Smooth muscle cell (in vitro differentiated cells): ENCODE measurements around the gene PRKAA1. TPM values are rescaled to one million over a fixed set of nuclear protein-coding genes. Genes with fewer than 3 reads are reported as not detected.

Experiments
- DNase-seq: peaks from one replicate; lab custom pipeline; 2025; ENCODE audit not compliant: unreplicated experiment; lab: John Stamatoyannopoulos, UW
- H2AFZ ChIP-seq: fragments of 200-600 bp; sonication (generic); 2 replicates; pipeline ENCODE4 v1.6.0; 2016; ENCODE audit warnings: antibody characterized with exemption, low read depth, mild to moderate bottlenecking
- H3F3A ChIP-seq: fragments of 200-600 bp; sonication (generic); 2 replicates; pipeline ENCODE4 v1.6.0; 2017; ENCODE audit warnings: antibody characterized with exemption, low read depth
- H3K27ac ChIP-seq: fragments of 200-600 bp; sonication (generic); 2 replicates; pipeline ENCODE4 v1.5.1; 2016; ENCODE audit warnings: low read depth, mild to moderate bottlenecking
- H3K27me3 ChIP-seq: fragments of 200-600 bp; sonication (generic); 2 replicates; pipeline ENCODE4 v1.6.1; 2016; ENCODE audit warnings: low read depth, mild to moderate bottlenecking
- H3K36me3 ChIP-seq: fragments of 200-600 bp; sonication (generic); 2 replicates; pipeline ENCODE4 v1.5.1; 2016; ENCODE audit warnings: low read depth
- H3K4me1 ChIP-seq: fragments of 200-600 bp; sonication (generic); 2 replicates; pipeline ENCODE4 v1.5.1; 2016; ENCODE audit warnings: low read depth
- H3K4me2 ChIP-seq: fragments of 200-600 bp; sonication (generic); 2 replicates; pipeline ENCODE4 v1.6.0; 2016; ENCODE audit warnings: mild to moderate bottlenecking
- H3K4me3 ChIP-seq: fragments of 200-600 bp; sonication (generic); 2 replicates; pipeline ENCODE4 v1.5.1; 2016; ENCODE audit warnings: mild to moderate bottlenecking
- H3K79me2 ChIP-seq: fragments of 200-600 bp; sonication (generic); 2 replicates; pipeline ENCODE4 v1.6.0; 2016; ENCODE audit warnings: low read depth, mild to moderate bottlenecking
- H3K9ac ChIP-seq: fragments of 200-600 bp; sonication (generic); 2 replicates; pipeline ENCODE4 v1.6.0; 2016; ENCODE audit warnings: low read depth
- H3K9me3 ChIP-seq: fragments of 200-600 bp; sonication (generic); replicated peaks from 2 replicates; pipeline ENCODE4 v1.5.1; 2016; ENCODE audit warnings: low read depth
- H4K20me1 ChIP-seq: fragments of 200-600 bp; sonication (generic); 2 replicates; pipeline ENCODE4 v1.6.0; 2016; ENCODE audit warnings: low read depth
- CTCF ChIP-seq: fragments of 200-600 bp; sonication (generic); IDR thresholded peaks from 2 replicates; pipeline ENCODE4 v1.5.1; 2017; ENCODE audit warnings: borderline replicate concordance, mild to moderate bottlenecking, antibody characterized with exemption; ENCODE audit not compliant: insufficient read depth, poor library complexity, severe bottlenecking
- WGBS: methylation state at CpG from one replicate; pipeline ENCODE4 v1.1.7; 2016; ENCODE audit warnings: low lambda C conversion rate; 5-methylcytosine and 5-hydroxymethylcytosine counted together
- polyA plus RNA-seq: library from polyadenylated mRNA; unstranded; fragments of >200 nt; fragmentation: Nextera tagmentation; extraction: Ambion mirVana; gene quantifications from 2 replicates; pipeline ENCODE4 v1.2.1, GENCODE V29; 2016
- total RNA-seq: library from RNA; depleted of rRNA; stranded (reverse); fragments of >200 nt; gene quantifications from 2 replicates; pipeline ENCODE4 v1.2.3, GENCODE V29; 2014

Gene PRKAA1
- total and polyA plus RNA-seq, 2 experiments from 2014 or later = 18.6 to 50.1 TPM

DNA sequence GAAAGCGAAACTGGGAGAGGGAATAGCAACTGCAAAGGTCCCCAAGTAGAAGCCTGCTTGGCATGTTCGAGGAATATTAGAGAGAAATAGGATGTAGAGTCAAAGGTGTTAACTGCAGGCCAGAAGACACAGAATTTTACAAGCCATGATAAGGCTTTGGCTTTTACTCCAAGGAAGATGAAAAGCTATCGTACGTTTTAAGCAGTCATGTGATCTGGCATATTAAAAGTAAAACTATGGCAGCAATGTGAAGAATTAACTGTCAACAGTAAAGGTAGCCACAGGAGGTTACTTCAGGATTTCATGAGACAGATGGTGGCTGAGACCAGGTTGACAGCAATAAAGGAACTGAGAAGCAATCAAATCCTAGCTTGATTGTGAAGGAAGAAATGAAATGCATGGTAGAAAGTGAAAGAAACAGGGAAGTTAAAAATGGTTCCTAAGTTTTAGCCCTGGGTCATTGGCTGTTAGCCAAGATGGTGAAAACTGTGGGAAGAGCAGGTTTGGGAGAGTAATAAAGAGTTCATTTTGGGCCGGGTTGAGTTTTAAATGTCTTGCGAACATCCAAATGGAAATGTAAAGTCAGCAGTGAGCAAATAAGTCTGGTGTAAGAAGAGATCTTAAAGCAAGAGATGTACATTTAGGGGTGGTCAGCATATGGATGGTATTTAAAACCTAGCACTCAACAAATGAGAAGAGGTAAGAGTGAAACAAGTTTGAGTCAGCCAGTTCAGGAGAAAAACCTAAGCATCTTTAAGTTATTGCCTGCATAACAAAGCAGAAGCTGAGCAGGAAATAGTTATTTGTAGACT, 22.1 kb downstream of the PRKAA1 start:
- no peak overlapping the region for H3K4me3 ChIP-seq
- H2AFZ ChIP-seq = no peak overlapping the region
- no peak for TF ChIP-seq CTCF
- peaks cover 43% of the 10 kb centered on the region for H3K79me2 ChIP-seq
- H3K4me2 ChIP-seq = no peak overlapping the region
- H3K9me3 ChIP-seq = no peaks in the 10 kb centered on the region
- no peak overlapping the region for H3K27ac ChIP-seq
- H3K27me3 ChIP-seq = no peaks in the 10 kb centered on the region
- peaks cover 62% of the 10 kb centered on the region for H4K20me1 ChIP-seq
- peaks cover 1% of the 10 kb centered on the region for H3K36me3 ChIP-seq
- no peaks in the 10 kb centered on the region for H3F3A ChIP-seq
- WGBS = 77% methylated on average over 6 of the region's 6 CpGs
- no peaks in the 10 kb centered on the region for H3K4me1 ChIP-seq
- no peak overlapping the region for H3K9ac ChIP-seq
- no peak for DNase-seq

DNA sequence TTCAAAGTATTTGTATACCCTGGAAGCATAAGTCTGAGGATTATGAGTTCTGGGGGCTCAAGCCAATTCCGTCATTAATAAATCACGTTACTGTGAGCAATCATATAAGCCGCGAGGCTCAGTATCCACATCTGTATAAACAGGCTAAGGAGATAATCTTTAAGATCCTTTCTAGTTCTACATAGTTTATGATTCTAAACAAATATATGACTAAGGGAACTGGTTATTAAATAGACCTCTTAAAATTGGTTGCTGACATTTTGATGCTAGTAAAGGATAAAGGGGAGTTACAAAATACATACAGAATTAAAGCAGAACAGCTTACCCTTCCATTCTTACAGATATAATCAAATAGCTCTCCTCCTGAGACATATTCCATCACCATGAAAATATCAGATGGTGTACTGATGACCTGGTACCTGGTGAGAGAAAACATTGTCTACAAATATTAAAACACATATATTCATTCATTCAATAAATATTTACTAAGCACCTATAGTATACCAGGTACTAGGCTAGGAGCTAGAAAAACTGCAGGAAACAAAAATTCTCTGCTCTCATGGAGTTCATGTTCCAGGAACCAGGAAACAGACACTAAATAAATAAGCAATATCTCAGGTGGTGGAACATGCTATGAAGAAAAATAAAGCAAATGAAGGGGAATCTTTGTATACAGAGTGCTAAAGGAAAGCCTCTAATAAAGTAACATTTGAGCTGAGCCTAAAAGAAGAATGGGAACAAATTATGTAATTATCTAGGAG, 22.9 kb downstream of the PRKAA1 start:
- TF ChIP-seq CTCF = no peak
- WGBS = 67% methylated on average over 4 of the region's 4 CpGs
- no peak overlapping the region for H3K4me2 ChIP-seq
- no peak for DNase-seq
- H3K4me3 ChIP-seq = no peak overlapping the region
- H3K9ac ChIP-seq = no peak overlapping the region
- no peak overlapping the region for H2AFZ ChIP-seq
- H3K9me3 ChIP-seq = no peaks in the 10 kb centered on the region
- peaks cover 3% of the 10 kb centered on the region for H3K36me3 ChIP-seq
- peaks cover 35% of the 10 kb centered on the region for H3K79me2 ChIP-seq
- H3K27ac ChIP-seq = no peak overlapping the region
- no peaks in the 10 kb centered on the region for H3K27me3 ChIP-seq
- no peaks in the 10 kb centered on the region for H3F3A ChIP-seq
- H3K4me1 ChIP-seq = no peaks in the 10 kb centered on the region
- H4K20me1 ChIP-seq = peaks cover 54% of the 10 kb centered on the region

GRCh38 chr5:40774623-40775022, 23.6 kb downstream of the PRKAA1 start:
- Histone ChIP-seq H3K4me1 (no peaks in the 10 kb centered on the region), H3K27ac (no peak overlapping the region), H3K27me3 (no peaks in the 10 kb centered on the region), H3K9me3 (no peaks in the 10 kb centered on the region), H3K9ac (no peak overlapping the region), H4K20me1 (peaks cover 48% of the 10 kb centered on the region), H3K4me3 (no peak overlapping the region), H3K36me3 (peaks cover 3% of the 10 kb centered on the region), H3K4me2 (no peak overlapping the region), H3K79me2 (peaks cover 29% of the 10 kb centered on the region), H2AFZ (no peak overlapping the region), H3F3A (no peaks in the 10 kb centered on the region)
- no peak for TF ChIP-seq CTCF
- DNase-seq = no peak
- WGBS = 97% methylated on average over 1 of the region's 1 CpG
